GM23248 (cell line): ENCODE measurements around the gene EFCAB6. TPM values are rescaled to one million over a fixed set of nuclear protein-coding genes. Genes with fewer than 3 reads are reported as not detected.

Experiments
- DNase-seq: peaks from one replicate; pipeline ENCODE4 v3.0.0-alpha.2; 2015
- H2AFZ ChIP-seq: fragments of 200-600 bp; sonication (generic); 2 replicates; pipeline ENCODE4 v1.6.1; 2016; ENCODE audit warnings: antibody characterized with exemption
- H3F3A ChIP-seq: fragments of 200-600 bp; sonication (generic); 2 replicates; pipeline ENCODE4 v1.6.1; 2016; ENCODE audit warnings: mild to moderate bottlenecking, antibody characterized with exemption, mixed run types; ENCODE audit not compliant: insufficient read depth
- H3K27ac ChIP-seq: fragments of 200-600 bp; sonication (generic); 2 replicates; pipeline ENCODE4 v1.5.1; 2016; ENCODE audit warnings: mild to moderate bottlenecking
- H3K27me3 ChIP-seq: fragments of 200-600 bp; sonication (generic); replicated peaks from 2 replicates; pipeline ENCODE4 v1.6.1; 2016; ENCODE audit warnings: mild to moderate bottlenecking; ENCODE audit not compliant: insufficient read depth
- H3K36me3 ChIP-seq: fragments of 200-600 bp; sonication (generic); 2 replicates; pipeline ENCODE4 v1.6.1; 2016; ENCODE audit warnings: low read depth, mild to moderate bottlenecking
- H3K4me1 ChIP-seq: fragments of 200-600 bp; sonication (generic); 2 replicates; pipeline ENCODE4 v1.6.1; 2016; ENCODE audit warnings: mild to moderate bottlenecking; ENCODE audit not compliant: insufficient read depth
- H3K4me2 ChIP-seq: fragments of 200-600 bp; sonication (generic); one replicate; pipeline ENCODE4 v1.6.1; 2016; ENCODE audit warnings: mild to moderate bottlenecking; ENCODE audit not compliant: unreplicated experiment
- H3K4me3 ChIP-seq: fragments of 200-600 bp; sonication (generic); 2 replicates; pipeline ENCODE4 v1.5.1; 2016; ENCODE audit warnings: mild to moderate bottlenecking
- H3K79me2 ChIP-seq: fragments of 200-600 bp; sonication (generic); 2 replicates; pipeline ENCODE4 v1.6.1; 2016; ENCODE audit warnings: mild to moderate bottlenecking; ENCODE audit not compliant: insufficient read depth
- H3K9ac ChIP-seq: fragments of 200-600 bp; sonication (generic); 2 replicates; pipeline ENCODE4 v1.6.1; 2016; ENCODE audit warnings: mild to moderate bottlenecking
- H3K9me2 ChIP-seq: fragments of 200-600 bp; sonication (generic); 2 replicates; pipeline ENCODE4 v1.6.1; 2016; ENCODE audit warnings: mixed run types, mild to moderate bottlenecking, moderate library complexity; ENCODE audit not compliant: insufficient read depth
- H3K9me3 ChIP-seq: fragments of 200-600 bp; sonication (generic); one replicate; pipeline ENCODE4 v1.6.1; 2017; ENCODE audit warnings: low read depth
- H4K20me1 ChIP-seq: fragments of 200-600 bp; sonication (generic); 2 replicates; pipeline ENCODE4 v1.6.0; 2016; ENCODE audit not compliant: insufficient read depth
- EZH2 ChIP-seq: fragments of 200-600 bp; sonication (generic); IDR thresholded peaks from 2 replicates; pipeline ENCODE4 v1.6.1; 2018; ENCODE audit warnings: antibody characterized with exemption, mild to moderate bottlenecking; ENCODE audit not compliant: insufficient read depth, poor library complexity, severe bottlenecking
- EZH2phosphoT487 ChIP-seq: fragments of 200-600 bp; sonication (generic); IDR thresholded peaks from 2 replicates; pipeline ENCODE4 v1.6.1; 2018; ENCODE audit warnings: antibody characterized with exemption, moderate library complexity, mild to moderate bottlenecking, low read depth; ENCODE audit not compliant: insufficient read depth
- WGBS, 2 experiments: methylation state at CpG; one replicate each; pipeline ENCODE4 v1.1.6; 2015 to 2017; ENCODE audit warnings: low lambda C conversion rate in 2 of 2, low coverage in 1 of 2; ENCODE audit errors: missing lambda C conversion rate in 2 of 2; 5-methylcytosine and 5-hydroxymethylcytosine counted together
- in situ Hi-C: fragments of 300-500 bp; cut with MboI; formaldehyde crosslinking; loops from 2 replicates; pipeline ENCODE4 v1.15.0; 2020
- polyA plus RNA-seq: library from polyadenylated mRNA; unstranded; fragments of >200 nt; fragmentation: Nextera tagmentation; extraction: Ambion mirVana; gene quantifications from 2 replicates; pipeline ENCODE4 v1.2.1, GENCODE V29; 2016
- total RNA-seq: library from RNA; depleted of rRNA; stranded (reverse); fragments of >200 nt; shearing (Covaris generic); gene quantifications from 2 replicates; pipeline ENCODE4 v1.2.3, GENCODE V29; 2014

Gene EFCAB6
- total and polyA plus RNA-seq, 2 experiments from 2014 or later = 1.5 to 2.1 TPM

- H3K9me2 ChIP-seq = no peaks in the 10 kb centered on the region
- DNase-seq = no peak
- no peak overlapping the region for H3K4me3 ChIP-seq
- H3K79me2 ChIP-seq = no peaks in the 10 kb centered on the region
- H3F3A ChIP-seq = no peaks in the 10 kb centered on the region
- H4K20me1 ChIP-seq = no peaks in the 10 kb centered on the region
- H3K36me3 ChIP-seq = no peaks in the 10 kb centered on the region
- no peak overlapping the region for H3K9ac ChIP-seq
- WGBS, 2 experiments = 47 to 53% methylated on average over 5 of the region's 5 CpGs
- in situ Hi-C loops = no loop called here
- H3K4me2 ChIP-seq = no peak overlapping the region
- TF ChIP-seq EZH2 (no peak), EZH2phosphoT487 (no peak)
- H3K4me1 ChIP-seq = no peaks in the 10 kb centered on the region
- no peaks in the 10 kb centered on the region for H3K9me3 ChIP-seq
- H3K27ac ChIP-seq = no peak overlapping the region
- no peak overlapping the region for H2AFZ ChIP-seq
- H3K27me3 ChIP-seq = no peaks in the 10 kb centered on the region
These were observed 9.1 kb downstream of the EFCAB6 start for GRCh38 chr22:43802897-43803495.

GRCh38 chr22:43800970-43801369, 11.1 kb downstream of the EFCAB6 start:
- TF ChIP-seq EZH2 = no peak
- no peak for TF ChIP-seq EZH2phosphoT487
- Histone ChIP-seq H3K36me3 (no peaks in the 10 kb centered on the region), H3K27me3 (no peaks in the 10 kb centered on the region), H3K79me2 (no peaks in the 10 kb centered on the region), H4K20me1 (no peaks in the 10 kb centered on the region), H3K4me2 (no peak overlapping the region), H3K9me3 (no peaks in the 10 kb centered on the region), H2AFZ (no peak overlapping the region), H3K27ac (no peak overlapping the region), H3K4me1 (no peaks in the 10 kb centered on the region), H3K4me3 (no peak overlapping the region), H3K9ac (no peak overlapping the region), H3K9me2 (no peaks in the 10 kb centered on the region), H3F3A (no peaks in the 10 kb centered on the region)
- DNase-seq = no peak
- in situ Hi-C loops = no loop called here
- 78 to 83% methylated on average over 1 of the region's 1 CpG for WGBS, 2 experiments

GRCh38 chr22:43798492-43798891, 13.6 kb downstream of the EFCAB6 start:
- Histone ChIP-seq H3K4me1 (no peaks in the 10 kb centered on the region), H3K27ac (no peak overlapping the region), H3K79me2 (no peaks in the 10 kb centered on the region), H3F3A (no peaks in the 10 kb centered on the region), H3K9me2 (no peaks in the 10 kb centered on the region), H3K4me3 (no peak overlapping the region), H4K20me1 (no peaks in the 10 kb centered on the region), H2AFZ (no peak overlapping the region), H3K27me3 (no peaks in the 10 kb centered on the region), H3K9ac (no peak overlapping the region), H3K36me3 (no peaks in the 10 kb centered on the region), H3K4me2 (no peak overlapping the region), H3K9me3 (no peaks in the 10 kb centered on the region)
- WGBS, 2 experiments = 28 to 31% methylated on average over 5 of the region's 5 CpGs
- in situ Hi-C loops = loop anchor here (10.0 kb wide), 1 partner anchor 404 kb away; no protein-coding TSS in a partner anchor
- DNase-seq = peak; percentile 57
- TF ChIP-seq EZH2 (no peak), EZH2phosphoT487 (no peak)

GRCh38 chr22:43796567-43796966, 15.5 kb downstream of the EFCAB6 start:
- H3K9me2 ChIP-seq = no peaks in the 10 kb centered on the region
- H3K9ac ChIP-seq = no peak overlapping the region
- H3K4me2 ChIP-seq = no peak overlapping the region
- H3K4me1 ChIP-seq = no peaks in the 10 kb centered on the region
- no peaks in the 10 kb centered on the region for H3K9me3 ChIP-seq
- H2AFZ ChIP-seq = no peak overlapping the region
- in situ Hi-C loops = loop anchor here (10.0 kb wide), 1 partner anchor 402 kb away; no protein-coding TSS in a partner anchor
- TF ChIP-seq EZH2 = no peak
- TF ChIP-seq EZH2phosphoT487 = no peak
- H3K27ac ChIP-seq = no peak overlapping the region
- no peak overlapping the region for H3K4me3 ChIP-seq
- no peaks in the 10 kb centered on the region for H3K36me3 ChIP-seq
- no peaks in the 10 kb centered on the region for H3F3A ChIP-seq
- 66 to 70% methylated on average over 8 of the region's 8 CpGs for WGBS, 2 experiments
- no peaks in the 10 kb centered on the region for H4K20me1 ChIP-seq
- peak; percentile 62 for DNase-seq
- no peaks in the 10 kb centered on the region for H3K79me2 ChIP-seq
- no peaks in the 10 kb centered on the region for H3K27me3 ChIP-seq

GRCh38 chr22:43795320-43795719, 16.8 kb downstream of the EFCAB6 start:
- Histone ChIP-seq H3K27me3 (no peaks in the 10 kb centered on the region), H4K20me1 (no peaks in the 10 kb centered on the region), H2AFZ (no peak overlapping the region), H3K4me3 (no peak overlapping the region), H3K4me1 (peaks cover 3% of the 10 kb centered on the region), H3K79me2 (no peaks in the 10 kb centered on the region), H3F3A (peaks cover 3% of the 10 kb centered on the region), H3K9me2 (no peaks in the 10 kb centered on the region), H3K4me2 (no peak overlapping the region), H3K27ac (no peak overlapping the region), H3K36me3 (no peaks in the 10 kb centered on the region), H3K9me3 (no peaks in the 10 kb centered on the region), H3K9ac (no peak overlapping the region)
- TF ChIP-seq EZH2phosphoT487 (no peak), EZH2 (no peak)
- in situ Hi-C loops = loop anchor here (10.0 kb wide), 1 partner anchor 401 kb away; no protein-coding TSS in a partner anchor
- no peak for DNase-seq
- WGBS, 2 experiments = 59 to 71% methylated on average over 7 of the region's 7 CpGs
